H9 (cell line): ENCODE data around the gene HTR2B. TPM values are rescaled to one million over a fixed set of nuclear protein-coding genes. Genes with fewer than 3 reads are reported as not detected.

Experiments used
- DNase-seq: peaks from one replicate; pipeline ENCODE4 v3.0.0-alpha.2; 2017
- H2AFZ ChIP-seq: one replicate; pipeline ENCODE4 v1.6.1; 2013; ENCODE audit warnings: mild to moderate bottlenecking, low read length, control low read depth, moderate library complexity
- H2AK5ac ChIP-seq: 2 replicates; pipeline ENCODE4 v1.6.1; 2013; ENCODE audit warnings: low read length, control low read depth, mixed read lengths; ENCODE audit not compliant: insufficient read length
- H2BK120ac ChIP-seq: one replicate; pipeline ENCODE4 v1.6.1; 2013; ENCODE audit warnings: low read depth, mild to moderate bottlenecking, low read length, control low read depth, inconsistent platforms; ENCODE audit not compliant: poor library complexity, severe bottlenecking
- H2BK12ac ChIP-seq: 2 replicates; pipeline ENCODE4 v1.6.1; 2013; ENCODE audit warnings: low read length, control low read depth, mixed read lengths, low read depth; ENCODE audit not compliant: insufficient read length
- H2BK15ac ChIP-seq: 2 replicates; pipeline ENCODE4 v1.6.1; 2013; ENCODE audit warnings: low read depth, low read length, control low read depth
- H2BK20ac ChIP-seq: one replicate; pipeline ENCODE4 v1.6.1; 2013; ENCODE audit warnings: low read depth, mild to moderate bottlenecking, low read length, control low read depth, inconsistent platforms; ENCODE audit not compliant: poor library complexity, severe bottlenecking
- H2BK5ac ChIP-seq: 2 replicates; pipeline ENCODE4 v1.6.1; 2013; ENCODE audit warnings: low read length, control low read depth, mixed read lengths; ENCODE audit not compliant: insufficient read length
- H3K14ac ChIP-seq: 2 replicates; pipeline ENCODE4 v1.6.1; 2013; ENCODE audit warnings: low read length, control low read depth; ENCODE audit not compliant: insufficient read depth
- H3K18ac ChIP-seq: 2 replicates; pipeline ENCODE4 v1.6.1; 2013; ENCODE audit warnings: low read depth, mild to moderate bottlenecking, mixed read lengths, low read length, control low read depth; ENCODE audit not compliant: insufficient read length
- H3K23ac ChIP-seq: 2 replicates; pipeline ENCODE4 v1.6.1; 2013; ENCODE audit warnings: low read length, control low read depth, mixed read lengths, low read depth; ENCODE audit not compliant: insufficient read length
- H3K23me2 ChIP-seq: 2 replicates; pipeline ENCODE4 v1.6.1; 2013; ENCODE audit warnings: low read depth, mild to moderate bottlenecking, mixed read lengths, low read length, control low read depth; ENCODE audit not compliant: insufficient read length, poor library complexity, severe bottlenecking
- H3K27ac ChIP-seq: 2 replicates; pipeline ENCODE4 v1.5.1; 2013; ENCODE audit warnings: low read length, control low read depth, mixed read lengths, low read depth; ENCODE audit not compliant: insufficient read length
- H3K27me3 ChIP-seq: 2 replicates; pipeline ENCODE4 v1.6.1; 2013; ENCODE audit warnings: low read length, control low read depth, inconsistent platforms; ENCODE audit not compliant: insufficient read depth
- H3K4ac ChIP-seq: 2 replicates; pipeline ENCODE4 v1.6.1; 2013; ENCODE audit warnings: low read depth, mild to moderate bottlenecking, control low read depth, inconsistent platforms, low read length, moderate library complexity
- H3K4me1 ChIP-seq: 2 replicates; pipeline ENCODE4 v1.6.1; 2013; ENCODE audit warnings: low read length, control low read depth, inconsistent platforms; ENCODE audit not compliant: insufficient read depth
- H3K4me2 ChIP-seq: 2 replicates; pipeline ENCODE4 v1.6.1; 2013; ENCODE audit warnings: low read length, control low read depth, mixed read lengths; ENCODE audit not compliant: insufficient read length, insufficient read depth
- H3K56ac ChIP-seq: 2 replicates; pipeline ENCODE4 v1.6.1; 2013; ENCODE audit warnings: low read depth, mild to moderate bottlenecking, mixed read lengths, low read length, control low read depth; ENCODE audit not compliant: insufficient read length
- H3K79me1 ChIP-seq: 2 replicates; pipeline ENCODE4 v1.6.1; 2013; ENCODE audit warnings: low read depth, mild to moderate bottlenecking, moderate library complexity, low read length, control low read depth, inconsistent platforms; ENCODE audit not compliant: insufficient read depth, poor library complexity, severe bottlenecking
- H3K79me2 ChIP-seq: 2 replicates; pipeline ENCODE4 v1.6.1; 2013; ENCODE audit warnings: low read length, control low read depth, inconsistent platforms; ENCODE audit not compliant: insufficient read depth
- H3K9ac ChIP-seq: 2 replicates; pipeline ENCODE4 v1.6.1; 2013; ENCODE audit warnings: low read length, control low read depth, mixed read lengths; ENCODE audit not compliant: insufficient read length; ENCODE audit errors: extremely low read depth
- H3K9me3 ChIP-seq: one replicate; pipeline ENCODE4 v1.6.1; 2013; ENCODE audit warnings: low read depth, low read length, inconsistent platforms; ENCODE audit not compliant: control insufficient read depth
- H3T11ph ChIP-seq: one replicate; pipeline ENCODE4 v1.6.1; 2013; ENCODE audit warnings: mild to moderate bottlenecking, low read length, control low read depth, inconsistent platforms
- H4K20me1 ChIP-seq: one replicate; pipeline ENCODE4 v1.6.1; 2013; ENCODE audit not compliant: control insufficient read depth, insufficient read length, insufficient read depth
- H4K5ac ChIP-seq: 2 replicates; pipeline ENCODE4 v1.6.1; 2013; ENCODE audit warnings: low read depth, mild to moderate bottlenecking, mixed read lengths, low read length, control low read depth; ENCODE audit not compliant: insufficient read length
- H4K8ac ChIP-seq: replicated peaks from 2 replicates; pipeline ENCODE4 v1.6.1; 2013; ENCODE audit warnings: low read length, control low read depth, mixed read lengths, low read depth; ENCODE audit not compliant: insufficient read length
- H4K91ac ChIP-seq: 2 replicates; pipeline ENCODE4 v1.6.1; 2013; ENCODE audit warnings: low read depth, mild to moderate bottlenecking, moderate library complexity, mixed read lengths, low read length, control low read depth; ENCODE audit not compliant: insufficient read length
- H3K27ac Mint-ChIP-seq, 3 experiments: 2 replicates in 2 of 3; 3 replicates in 1 of 3; pipeline ENCODE4 v1.8.0; 2020 to 2021; ENCODE audit warnings: mixed read lengths in 3 of 3, mild to moderate bottlenecking in 1 of 3, moderate library complexity in 1 of 3
- H3K27me3 Mint-ChIP-seq: 2 replicates; pipeline ENCODE4 v1.8.0; 2021; ENCODE audit warnings: low read depth, mild to moderate bottlenecking, moderate library complexity, mixed read lengths
- H3K36me3 Mint-ChIP-seq, 3 experiments: 2 replicates in 2 of 3; 3 replicates in 1 of 3; pipeline ENCODE4 v1.8.0; 2020 to 2021; ENCODE audit warnings: low read depth in 3 of 3, mixed read lengths in 3 of 3; ENCODE audit not compliant: insufficient read depth in 1 of 3
- H3K4me1 Mint-ChIP-seq, 2 experiments: 2 replicates each; pipeline ENCODE4 v1.8.0; 2020; ENCODE audit warnings: mixed read lengths in 2 of 2
- H3K4me3 Mint-ChIP-seq, 2 experiments: 2 replicates in 1 of 2; 3 replicates in 1 of 2; pipeline ENCODE4 v1.8.0; 2020 to 2021; ENCODE audit warnings: mild to moderate bottlenecking in 2 of 2, mixed read lengths in 2 of 2, moderate library complexity in 1 of 2
- H3K9me3 Mint-ChIP-seq, 2 experiments: 2 replicates in 1 of 2; 3 replicates in 1 of 2; pipeline ENCODE4 v1.8.0; 2020; ENCODE audit warnings: mild to moderate bottlenecking in 2 of 2, mixed read lengths in 2 of 2, moderate library complexity in 1 of 2
- WGBS: extraction: QIAGEN DNeasy Blood & Tissue Kit; methylation state at CpG from one replicate; pipeline ENCODE4 v1.1.7; 2013; ENCODE audit warnings: missing lambda C conversion rate, low lambda C conversion rate, mixed read lengths; ENCODE audit not compliant: insufficient read length; ENCODE audit errors: extremely low coverage; 5-methylcytosine and 5-hydroxymethylcytosine counted together
- total RNA-seq: library from RNA; stranded (reverse); gene quantifications from 2 replicates; pipeline ENCODE4 v1.2.1, GENCODE V29; 2021
- TF ChIP-seq, protein P1 (sequence below): fragments of 200-600 bp; sonication (generic); conservative IDR thresholded peaks from 3 replicates; pipeline ENCODE4 v1.8.0; 2021; ENCODE audit warnings: antibody characterized with exemption, mild to moderate bottlenecking

Gene HTR2B
- total RNA-seq, 1 experiment from 2014 or later = not detected

DNA sequence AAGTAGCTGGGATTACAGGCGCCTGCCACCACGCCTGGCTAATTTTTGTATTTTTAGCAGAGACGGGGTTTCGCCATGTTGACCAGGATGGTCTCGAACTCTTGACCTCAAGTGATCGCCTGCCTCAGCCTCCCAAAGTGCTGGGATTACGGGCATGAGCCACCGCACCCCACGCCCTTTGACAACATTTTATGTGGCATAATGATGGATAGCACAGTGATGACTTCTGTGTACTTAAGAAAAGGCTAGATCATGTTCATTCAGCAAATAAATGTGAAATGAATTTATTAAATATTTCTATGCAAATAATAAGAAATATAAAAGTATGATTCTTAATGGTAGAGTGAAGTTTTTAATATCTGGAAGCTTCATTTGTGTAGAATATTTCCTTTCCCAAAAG lies 2.6 kb upstream of the HTR2B start:
- Histone ChIP-seq H3K4me1 (peaks cover 4% of the 10 kb centered on the region; the same call in 1 of the 2 replicates), H3K23ac (no peak overlapping the region), H4K8ac (no peak overlapping the region), H3K9me3 (no peaks in the 10 kb centered on the region), H4K91ac (no peak overlapping the region), H3K56ac (no peak overlapping the region), H2BK120ac (no peak overlapping the region), H3K27me3 (no peaks in the 10 kb centered on the region), H3K4me2 (no peak overlapping the region), H4K20me1 (no peaks in the 10 kb centered on the region), H2BK20ac (no peak overlapping the region), H2AK5ac (no peak overlapping the region), H2AFZ (no peak overlapping the region), H2BK15ac (no peak overlapping the region), H2BK12ac (no peak overlapping the region), H3K9ac (no peak overlapping the region), H3T11ph (no peak overlapping the region), H4K5ac (no peak overlapping the region), H2BK5ac (no peak overlapping the region), H3K18ac (no peak overlapping the region), H3K27ac (no peak overlapping the region), H3K23me2 (no peaks in the 10 kb centered on the region), H3K4ac (no peak overlapping the region), H3K79me2 (no peaks in the 10 kb centered on the region; the same call in 1 of the 2 replicates), H3K14ac (no peak overlapping the region), H3K79me1 (no peaks in the 10 kb centered on the region)
- Mint-ChIP-seq H3K9me3 (no peaks in the 10 kb centered on the region), H3K4me3 (no peak overlapping the region), H3K27me3 (no peaks in the 10 kb centered on the region), H3K36me3 (no peaks in the 10 kb centered on the region), H3K27ac (no peak overlapping the region), H3K4me1 (peaks cover 36 to 37% of the 10 kb centered on the region in 2 experiments)
- TF ChIP-seq, protein P1, sequence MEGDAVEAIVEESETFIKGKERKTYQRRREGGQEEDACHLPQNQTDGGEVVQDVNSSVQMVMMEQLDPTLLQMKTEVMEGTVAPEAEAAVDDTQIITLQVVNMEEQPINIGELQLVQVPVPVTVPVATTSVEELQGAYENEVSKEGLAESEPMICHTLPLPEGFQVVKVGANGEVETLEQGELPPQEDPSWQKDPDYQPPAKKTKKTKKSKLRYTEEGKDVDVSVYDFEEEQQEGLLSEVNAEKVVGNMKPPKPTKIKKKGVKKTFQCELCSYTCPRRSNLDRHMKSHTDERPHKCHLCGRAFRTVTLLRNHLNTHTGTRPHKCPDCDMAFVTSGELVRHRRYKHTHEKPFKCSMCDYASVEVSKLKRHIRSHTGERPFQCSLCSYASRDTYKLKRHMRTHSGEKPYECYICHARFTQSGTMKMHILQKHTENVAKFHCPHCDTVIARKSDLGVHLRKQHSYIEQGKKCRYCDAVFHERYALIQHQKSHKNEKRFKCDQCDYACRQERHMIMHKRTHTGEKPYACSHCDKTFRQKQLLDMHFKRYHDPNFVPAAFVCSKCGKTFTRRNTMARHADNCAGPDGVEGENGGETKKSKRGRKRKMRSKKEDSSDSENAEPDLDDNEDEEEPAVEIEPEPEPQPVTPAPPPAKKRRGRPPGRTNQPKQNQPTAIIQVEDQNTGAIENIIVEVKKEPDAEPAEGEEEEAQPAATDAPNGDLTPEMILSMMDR = no peak
- no peak for DNase-seq
- no CpG with 5 or more reads among the region's 9 CpGs for WGBS
